B cell (primary cell): ENCODE data around the gene MICU2.

Experiments
- CTCF ChIP-seq: fragments of 200-600 bp; IDR thresholded peaks from one replicate; pipeline ENCODE4 v1.8.0; 2022; ENCODE audit warnings: antibody characterized with exemption, mild to moderate bottlenecking
- EZH2 ChIP-seq: IDR thresholded peaks from 2 replicates; pipeline ENCODE4 v1.6.1; 2012; ENCODE audit warnings: borderline replicate concordance, low read depth, mild to moderate bottlenecking, moderate library complexity, low read length; ENCODE audit not compliant: insufficient read depth, poor library complexity, severe bottlenecking

- TF ChIP-seq CTCF (no peak), EZH2 (no peak)
Observed at GRCh38 chr13:21486322-21486721, 117.6 kb downstream of the MICU2 start.
